Measurements from ENCODE around the gene RASGEF1C. TPM values are rescaled to one million over a fixed set of nuclear protein-coding genes. Genes with fewer than 3 reads are reported as not detected.

The RASGEF1C gene
- total and polyA plus RNA-seq, 2 experiments from 2014 or later = 0.40 to 0.42 TPM

- DNase-seq (ENCODE audit: low spot score) (no peak), ATAC-seq (no peak)
- no peaks in the 10 kb centered on the region for H3K79me2 ChIP-seq (replicated peaks; ENCODE audit: insufficient read depth)
- no peak overlapping the region for H3K4me3 Mint-ChIP-seq
- no peaks in the 10 kb centered on the region for H3K36me3 ChIP-seq (ENCODE audit: insufficient read depth)
- H3K9me3 Mint-ChIP-seq = no peaks in the 10 kb centered on the region; the same call in 2 of the 3 replicates
- H4K20me1 ChIP-seq (replicated peaks; ENCODE audit: insufficient read depth) = no peaks in the 10 kb centered on the region
- no peak overlapping the region for H3K4me3 ChIP-seq
- TF ChIP-seq POLR2AphosphoS5 (IDR thresholded peaks at IDR 0.05; ENCODE audit: low read depth) (no peak), EZH2 (IDR thresholded peaks at IDR 0.05; ENCODE audit: low read depth, unreplicated experiment) (no peak)
- no peak overlapping the region for H3K27ac ChIP-seq (ENCODE audit: low read depth)
- no peak overlapping the region for H3K4me2 ChIP-seq
- H3K4me1 Mint-ChIP-seq = peaks cover 6% of the 10 kb centered on the region; the same call in 2 of the 3 replicates
- H3F3A ChIP-seq (replicated peaks; ENCODE audit: low read depth) = 0 out of 2 replicates have a peak, but pooled peaks cover 4% of the 10 kb centered on the region
- H3K27me3 Mint-ChIP-seq (ENCODE audit: insufficient read depth, low read depth, poor library complexity) = peaks cover 13% of the 10 kb centered on the region
- no peaks in the 10 kb centered on the region for H3K9me2 ChIP-seq (ENCODE audit: insufficient read depth)
- H3K4me1 ChIP-seq (ENCODE audit: insufficient read depth) = no peaks in the 10 kb centered on the region
- H3K27ac Mint-ChIP-seq = no peak overlapping the region
- H3K27me3 ChIP-seq (ENCODE audit: insufficient read depth) = peaks cover 18% of the 10 kb centered on the region
- H2AFZ ChIP-seq = no peak overlapping the region
- no peaks in the 10 kb centered on the region; the same call in 2 of the 3 replicates for H3K36me3 Mint-ChIP-seq (ENCODE audit: low read depth)
Observed at GRCh38 chr5:180202939-180203573, 6.0 kb downstream of the RASGEF1C start.

GRCh38 chr5:180201051-180201987 lies 7.7 kb downstream of the RASGEF1C start:
- Mint-ChIP-seq H3K27ac (no peak overlapping the region), H3K36me3 (ENCODE audit: low read depth) (no peaks in the 10 kb centered on the region; the same call in 2 of the 3 replicates), H3K9me3 (no peaks in the 10 kb centered on the region; the same call in 2 of the 3 replicates), H3K4me1 (peaks cover 2% of the 10 kb centered on the region; the same call in 1 of the 3 replicates), H3K4me3 (no peak overlapping the region), H3K27me3 (ENCODE audit: insufficient read depth, low read depth, poor library complexity) (peaks cover 4% of the 10 kb centered on the region)
- peaks cover under 1% of the 10 kb centered on the region; the same call in 1 of the 2 replicates for H3K27me3 ChIP-seq (ENCODE audit: insufficient read depth)
- ATAC-seq (peak; percentile 88), DNase-seq (ENCODE audit: low spot score) (peak; percentile 91)
- no peaks in the 10 kb centered on the region for H3K9me2 ChIP-seq (ENCODE audit: insufficient read depth)
- H3K4me2 ChIP-seq = no peak overlapping the region
- no peaks in the 10 kb centered on the region for H3K36me3 ChIP-seq (ENCODE audit: insufficient read depth)
- no peak overlapping the region for H3K27ac ChIP-seq (ENCODE audit: low read depth)
- H3K4me1 ChIP-seq (ENCODE audit: insufficient read depth) = no peaks in the 10 kb centered on the region
- H3F3A ChIP-seq (replicated peaks; ENCODE audit: low read depth) = no peaks in the 10 kb centered on the region
- TF ChIP-seq CTCF (conservative IDR thresholded peaks at IDR 0.05; ENCODE audit: low read depth in 2 of 2) = peak; percentile 86 to 91
- no peak for TF ChIP-seq STAT1 (IDR thresholded peaks at IDR 0.05; ENCODE audit: unreplicated experiment)
- no peaks in the 10 kb centered on the region for H4K20me1 ChIP-seq (replicated peaks; ENCODE audit: insufficient read depth)
- no peak overlapping the region for H2AFZ ChIP-seq
- H3K4me3 ChIP-seq = no peak overlapping the region
- no peaks in the 10 kb centered on the region for H3K79me2 ChIP-seq (replicated peaks; ENCODE audit: insufficient read depth)

- Mint-ChIP-seq H3K4me3 (no peak overlapping the region), H3K9me3 (no peaks in the 10 kb centered on the region; the same call in 2 of the 3 replicates), H3K4me1 (peaks cover 2% of the 10 kb centered on the region; the same call in 1 of the 3 replicates), H3K36me3 (ENCODE audit: low read depth) (no peaks in the 10 kb centered on the region; the same call in 2 of the 3 replicates), H3K27ac (no peak overlapping the region), H3K27me3 (ENCODE audit: insufficient read depth, low read depth, poor library complexity) (peaks cover 4% of the 10 kb centered on the region)
- DNase-seq (ENCODE audit: low spot score) = no peak
- H3K4me2 ChIP-seq = no peak overlapping the region
- no peaks in the 10 kb centered on the region for H3K36me3 ChIP-seq (ENCODE audit: insufficient read depth)
- no peaks in the 10 kb centered on the region for H3K27me3 ChIP-seq (ENCODE audit: insufficient read depth)
- H3K9me2 ChIP-seq (ENCODE audit: insufficient read depth) = no peaks in the 10 kb centered on the region
- TF ChIP-seq CREB1 (CRISPR knock-in tag; IDR thresholded peaks at IDR 0.05; ENCODE audit: low read depth) = no peak
- no peak for TF ChIP-seq EZH2phosphoT487 (IDR thresholded peaks at IDR 0.05; ENCODE audit: unreplicated experiment)
- TF ChIP-seq ETS1 (IDR thresholded peaks at IDR 0.05) = no peak
- no peak for TF ChIP-seq NANOG (IDR thresholded peaks at IDR 0.05; ENCODE audit: borderline replicate concordance)
- no peak for TF ChIP-seq CTCF (conservative IDR thresholded peaks at IDR 0.05; ENCODE audit: low read depth in 2 of 2)
- TF ChIP-seq ZNF331 (CRISPR knock-in tag; IDR thresholded peaks at IDR 0.05; ENCODE audit: low read depth) = no peak
- no peaks in the 10 kb centered on the region for H3K79me2 ChIP-seq (replicated peaks; ENCODE audit: insufficient read depth)
- no peaks in the 10 kb centered on the region for H4K20me1 ChIP-seq (replicated peaks; ENCODE audit: insufficient read depth)
- no peak overlapping the region for H3K4me3 ChIP-seq
- no peak overlapping the region for H3K27ac ChIP-seq (ENCODE audit: low read depth)
- no peak for ATAC-seq
- no peaks in the 10 kb centered on the region for H3F3A ChIP-seq (replicated peaks; ENCODE audit: low read depth)
- H2AFZ ChIP-seq = no peak overlapping the region
- no peaks in the 10 kb centered on the region for H3K4me1 ChIP-seq (ENCODE audit: insufficient read depth)
Observed at GRCh38 chr5:180199390-180199789, 9.6 kb downstream of the RASGEF1C start.

All from GM23338 (cell line).